ENCODE results near the gene ARMC3. TPM values are rescaled to one million over a fixed set of nuclear protein-coding genes. Genes with fewer than 3 reads are reported as not detected.

Gene ARMC3, protein sequence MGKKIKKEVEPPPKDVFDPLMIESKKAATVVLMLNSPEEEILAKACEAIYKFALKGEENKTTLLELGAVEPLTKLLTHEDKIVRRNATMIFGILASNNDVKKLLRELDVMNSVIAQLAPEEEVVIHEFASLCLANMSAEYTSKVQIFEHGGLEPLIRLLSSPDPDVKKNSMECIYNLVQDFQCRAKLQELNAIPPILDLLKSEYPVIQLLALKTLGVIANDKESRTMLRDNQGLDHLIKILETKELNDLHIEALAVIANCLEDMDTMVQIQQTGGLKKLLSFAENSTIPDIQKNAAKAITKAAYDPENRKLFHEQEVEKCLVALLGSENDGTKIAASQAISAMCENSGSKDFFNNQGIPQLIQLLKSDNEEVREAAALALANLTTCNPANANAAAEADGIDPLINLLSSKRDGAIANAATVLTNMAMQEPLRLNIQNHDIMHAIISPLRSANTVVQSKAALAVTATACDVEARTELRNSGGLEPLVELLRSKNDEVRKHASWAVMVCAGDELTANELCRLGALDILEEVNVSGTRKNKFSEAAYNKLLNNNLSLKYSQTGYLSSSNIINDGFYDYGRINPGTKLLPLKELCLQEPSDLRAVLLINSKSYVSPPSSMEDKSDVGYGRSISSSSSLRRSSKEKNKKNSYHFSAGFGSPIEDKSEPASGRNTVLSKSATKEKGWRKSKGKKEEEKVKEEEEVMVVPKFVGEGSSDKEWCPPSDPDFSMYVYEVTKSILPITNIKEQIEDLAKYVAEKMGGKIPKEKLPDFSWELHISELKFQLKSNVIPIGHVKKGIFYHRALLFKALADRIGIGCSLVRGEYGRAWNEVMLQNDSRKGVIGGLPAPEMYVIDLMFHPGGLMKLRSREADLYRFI
- total RNA-seq (2022; extraction: Qiagen RNA extraction), result 0.35 to 0.74 TPM (median 0.58 TPM) in 5 replicates

DNA sequence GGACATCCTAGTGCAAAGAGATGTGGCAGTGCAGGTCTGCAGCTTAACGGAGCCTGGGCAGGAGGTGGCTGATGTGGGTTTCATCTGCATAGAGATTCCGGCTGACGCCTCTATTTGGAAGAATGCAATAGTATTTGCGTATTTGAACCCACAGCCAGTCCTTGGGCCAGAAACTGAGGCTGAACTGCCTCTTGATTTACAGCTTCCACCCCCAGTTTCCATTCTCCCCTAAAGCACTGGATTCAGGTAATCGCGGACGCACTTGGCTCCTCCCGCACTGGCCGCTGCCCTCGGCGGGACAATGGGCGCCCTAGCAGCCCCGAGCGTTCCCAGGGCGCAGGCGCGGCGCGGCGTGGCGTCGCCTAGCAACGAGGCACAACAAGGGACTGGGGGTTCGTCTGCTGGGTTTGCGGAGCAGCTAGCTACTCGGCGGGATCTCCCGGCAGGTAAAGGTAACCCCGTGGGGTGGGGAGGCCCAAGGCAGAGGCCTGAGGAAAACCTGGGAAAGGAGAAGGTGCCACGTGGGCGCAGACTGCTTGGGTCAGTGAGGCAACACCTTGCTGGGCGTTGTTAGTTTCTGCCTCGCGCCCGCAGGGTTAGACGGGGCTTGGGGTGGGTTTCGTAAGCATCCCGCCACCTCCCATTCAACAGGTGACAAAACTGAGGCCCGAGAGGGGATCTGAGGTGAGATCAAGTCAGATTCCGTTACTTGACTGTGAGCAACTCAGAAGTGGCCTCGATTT lies at the start of gene ARMC3:
TSS of gene ARMC3 (plus strand) at position 393 of the 743 bp plus-strand sequence. CDS start 3,944 bp downstream, outside the sequence.

Other genes starting within 250 kb of the ARMC3 start
- gene PIP4K2A, start 213.5 kb upstream of the ARMC3 start, total RNA-seq (2022; extraction: Qiagen RNA extraction), result 18.6 to 25.4 TPM (median 20.2 TPM) in 5 replicates
- 12.5 to 18.5 TPM (median 15.8 TPM) in 5 replicates for gene MSRB2, start 167.5 kb downstream of the ARMC3 start, total RNA-seq (2022; extraction: Qiagen RNA extraction)